Psoas muscle (tissue), 8 donors: ENCODE data around the gene C5orf63. TPM values are rescaled to one million over a fixed set of nuclear protein-coding genes. Genes with fewer than 3 reads are reported as not detected.

ENCODE experiments used
- ATAC-seq, 4 donors: fragments of 200-7000 bp; cut with Tn5 transposase; one replicate each; pipeline ENCODE4 v1.9.1; 2020; ENCODE audit warnings: moderate library complexity in 3 of 4, mild to moderate bottlenecking in 2 of 4
- DNase-seq, 2 donors: peaks; one replicate each; pipeline ENCODE4 v3.0.0-alpha.2; 2020
- H3K27ac ChIP-seq: fragments of 200-600 bp; one replicate; pipeline ENCODE4 v1.8.0; 2022
- H3K27me3 ChIP-seq, 3 donors: fragments of 200-600 bp in 1 of 3; one replicate each; pipeline versions ENCODE4 v1.6.1 to v1.8.0; 2013 to 2022; ENCODE audit warnings: low read length in 2 of 3, mild to moderate bottlenecking in 2 of 3, moderate library complexity in 1 of 3; ENCODE audit not compliant: insufficient read depth in 3 of 3
- H3K36me3 ChIP-seq, 2 donors: fragments of 200-600 bp in 1 of 2; one replicate each; pipeline versions ENCODE4 v1.6.1 to v1.8.0; 2013 to 2022; ENCODE audit warnings: low read depth in 1 of 2, mild to moderate bottlenecking in 1 of 2, moderate library complexity in 1 of 2; ENCODE audit not compliant: insufficient read depth in 1 of 2
- H3K4me1 ChIP-seq: fragments of 200-600 bp; one replicate; pipeline ENCODE4 v1.8.0; 2022
- H3K4me3 ChIP-seq: fragments of 200-600 bp; one replicate; pipeline ENCODE4 v1.8.0; 2022; ENCODE audit warnings: mild to moderate bottlenecking
- H3K9me3 ChIP-seq: fragments of 200-600 bp; one replicate; pipeline ENCODE4 v1.8.0; 2022
- CTCF ChIP-seq: fragments of 200-600 bp; IDR thresholded peaks from one replicate; pipeline ENCODE4 v1.8.0; 2022; ENCODE audit warnings: antibody characterized with exemption
- WGBS, 3 donors: extraction: QIAGEN DNeasy Blood & Tissue Kit; methylation state at CpG; one replicate each; pipeline versions ENCODE4 v1.1.6 to v1.1.7; 2013; 5-methylcytosine and 5-hydroxymethylcytosine counted together
- intact Hi-C, 2 donors: fragments of 100-400 bp; cut with DNase I; formaldehyde crosslinking; loops; one replicate each; pipeline versions ENCODE4 v1.11.0 to v1.14.2; 2022
- polyA plus RNA-seq, 3 donors: library from polyadenylated mRNA; stranded (reverse); fragments of 200-250 nt; gene quantifications; one replicate each; pipeline ENCODE4 v1.2.3, GENCODE V29; 2013
- total RNA-seq, 4 donors: library from RNA; stranded (reverse); fragmentation: NEBNext Ultra II Directional in 2 of 4; extraction: Animal tissue kit (Norgen Biotek cat#: 25700) in 2 of 4; gene quantifications; one replicate each; pipeline versions ENCODE4 v1.2.1 to v1.2.4, GENCODE V29; 2021 to 2023
- donor health status: healthy with polysubstance abuse.
- donor health status: DM: no; HTN: no; CAD: no; lungs with moderate emphysema.
- donor health status: Bipolar disorder and iron deficiency.
- donor health status: healthy.
- donor health status: DM: yes; HTN: yes; CAD: no.
- donor health status: DM: no; HTN: no; CAD: no.
- donor health status: DM: no; HTN: no; CAD: no.
- donor health status: DM: yes; HTN: yes; CAD: no.

The C5orf63 gene
- total and polyA plus RNA-seq, 7 donors, result 2.4 to 7.6 (median 6.4) TPM

GRCh38 chr5:127042593-127042992, 30.7 kb downstream of the C5orf63 start:
- Histone ChIP-seq H3K27me3 (no peaks in the 10 kb centered on the region), H3K9me3 (no peaks in the 10 kb centered on the region), H3K4me3 (no peak overlapping the region), H3K27ac (no peak overlapping the region), H3K36me3 (peaks cover 0 to 12% of the 10 kb centered on the region in 2 donors), H3K4me1 (peaks cover 5% of the 10 kb centered on the region)
- no peak for ATAC-seq
- TF ChIP-seq CTCF, result peak; percentile 14
- WGBS, 3 donors, result 89 to 95% (median 93%) methylated on average over 2 of the region's 2 CpGs
- intact Hi-C loops, result no loop called here
- no peak for DNase-seq

GRCh38 chr5:127041571-127041970, 31.7 kb downstream of the C5orf63 start:
- TF ChIP-seq CTCF, result no peak
- Histone ChIP-seq H3K9me3 (no peaks in the 10 kb centered on the region), H3K36me3 (peaks cover 0 to 3% of the 10 kb centered on the region in 2 donors), H3K27me3 (no peaks in the 10 kb centered on the region), H3K4me3 (no peak overlapping the region), H3K27ac (no peak overlapping the region), H3K4me1 (peaks cover 5% of the 10 kb centered on the region)
- intact Hi-C loops, result no loop called here
- WGBS, 3 donors, result 76 to 82% (median 79%) methylated on average over 3 of the region's 3 CpGs
- ATAC-seq (no peak), DNase-seq (no peak)

GRCh38 chr5:127040796-127041520, 32.3 kb downstream of the C5orf63 start:
- intact Hi-C loops, result no loop called here
- no peaks in the 10 kb centered on the region for H3K27me3 ChIP-seq
- H3K4me1 ChIP-seq, result peaks cover 5% of the 10 kb centered on the region
- no peaks in the 10 kb centered on the region for H3K9me3 ChIP-seq
- ATAC-seq, result no peak
- WGBS, 3 donors, result 47 to 50% (median 49%) methylated on average over 9 of the region's 9 CpGs
- H3K27ac ChIP-seq, result no peak overlapping the region
- no peak overlapping the region for H3K4me3 ChIP-seq
- H3K36me3 ChIP-seq, result no peaks in the 10 kb centered on the region
- no peak for TF ChIP-seq CTCF
- no peak for DNase-seq

GRCh38 chr5:127038550-127038949, 34.8 kb downstream of the C5orf63 start:
- no peak overlapping the region for H3K27ac ChIP-seq
- WGBS, 3 donors, result 19 to 27% (median 25%) methylated on average over 4 of the region's 4 CpGs
- H3K9me3 ChIP-seq, result no peaks in the 10 kb centered on the region
- DNase-seq (no peak), ATAC-seq (peak in 2 of 4 donors; percentile 51 to 56)
- intact Hi-C loops, result loop anchor here in 1 of 2 donors (10.0 kb wide), 1 partner anchor 174 kb away; no protein-coding TSS in a partner anchor
- no peaks in the 10 kb centered on the region for H3K36me3 ChIP-seq
- TF ChIP-seq CTCF, result no peak
- H3K4me3 ChIP-seq, result no peak overlapping the region
- no peaks in the 10 kb centered on the region for H3K27me3 ChIP-seq
- H3K4me1 ChIP-seq, result peaks cover 5% of the 10 kb centered on the region
